ENCODE results near the gene PFKFB2.

DNA sequence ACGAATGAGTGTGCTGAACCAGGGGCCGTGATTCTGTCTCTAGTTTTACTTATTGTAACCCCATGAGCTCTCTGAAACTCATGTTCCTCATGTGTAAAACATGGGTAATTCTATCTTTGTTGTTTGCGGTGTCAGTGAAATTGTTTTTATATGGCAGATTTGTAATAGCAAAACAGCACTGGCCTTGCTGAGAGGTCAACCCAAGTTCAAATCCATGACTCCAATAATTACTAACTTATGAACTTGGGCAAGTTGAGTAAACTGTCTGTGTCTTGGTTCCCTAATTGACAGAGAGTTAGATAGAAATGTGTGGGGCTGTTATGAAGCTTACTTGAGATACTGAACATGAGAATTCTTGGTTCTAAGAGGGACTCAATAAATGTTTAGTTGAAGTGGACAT is 38.3 kb upstream of the PFKFB2 start:
- TF ChIP-seq, protein P1, sequence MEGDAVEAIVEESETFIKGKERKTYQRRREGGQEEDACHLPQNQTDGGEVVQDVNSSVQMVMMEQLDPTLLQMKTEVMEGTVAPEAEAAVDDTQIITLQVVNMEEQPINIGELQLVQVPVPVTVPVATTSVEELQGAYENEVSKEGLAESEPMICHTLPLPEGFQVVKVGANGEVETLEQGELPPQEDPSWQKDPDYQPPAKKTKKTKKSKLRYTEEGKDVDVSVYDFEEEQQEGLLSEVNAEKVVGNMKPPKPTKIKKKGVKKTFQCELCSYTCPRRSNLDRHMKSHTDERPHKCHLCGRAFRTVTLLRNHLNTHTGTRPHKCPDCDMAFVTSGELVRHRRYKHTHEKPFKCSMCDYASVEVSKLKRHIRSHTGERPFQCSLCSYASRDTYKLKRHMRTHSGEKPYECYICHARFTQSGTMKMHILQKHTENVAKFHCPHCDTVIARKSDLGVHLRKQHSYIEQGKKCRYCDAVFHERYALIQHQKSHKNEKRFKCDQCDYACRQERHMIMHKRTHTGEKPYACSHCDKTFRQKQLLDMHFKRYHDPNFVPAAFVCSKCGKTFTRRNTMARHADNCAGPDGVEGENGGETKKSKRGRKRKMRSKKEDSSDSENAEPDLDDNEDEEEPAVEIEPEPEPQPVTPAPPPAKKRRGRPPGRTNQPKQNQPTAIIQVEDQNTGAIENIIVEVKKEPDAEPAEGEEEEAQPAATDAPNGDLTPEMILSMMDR (IDR thresholded peaks at IDR 0.05; ENCODE audit: low read length) = no peak
- TF ChIP-seq EZH2 (optimal IDR thresholded peaks at IDR 0.05; ENCODE audit: low read depth, low read length) = no peak
